ENCODE measurements around the gene ZFYVE21.
A peak's percentile ranks its signal among the peaks of the same experiment; 100 is the strongest.
"Not testable (repeated sequence)": the region's sequence is repeated elsewhere in the genome, so short reads cannot be mapped to it uniquely, and the experiment has no call there.

ZFYVE21 gene

GRCh38 chr14:103715052-103716000, at the start of gene ZFYVE21, which contains the start of gene XRCC3:
Gene ZFYVE21, plus strand, starts transcription at chr14:103715810. Its CDS starts 32 bp downstream, at chr14:103715842.
Gene XRCC3, minus strand, starts transcription at chr14:103715451. Its CDS starts 4,364 bp downstream, at chr14:103711087.
- peak; percentile 98 to 100 (median 99) for DNase-seq (ENCODE audit: low read depth in 3 of 3)

- no peak for DNase-seq (ENCODE audit: low read depth in 3 of 3)
Observed at GRCh38 chr14:103667671-103668070, 47.9 kb upstream of the ZFYVE21 start.

- DNase-seq (ENCODE audit: low read depth in 3 of 3) = no peak
Observed at GRCh38 chr14:103668117-103668516, 47.5 kb upstream of the ZFYVE21 start.

- DNase-seq (ENCODE audit: low read depth in 3 of 3) = no peak
Observed at GRCh38 chr14:103669370-103669769, 46.2 kb upstream of the ZFYVE21 start.

GRCh38 chr14:103671911-103672310, 43.7 kb upstream of the ZFYVE21 start:
- DNase-seq (ENCODE audit: low read depth in 3 of 3) = no peak

GRCh38 chr14:103675957-103676356, 39.7 kb upstream of the ZFYVE21 start:
- no peak for DNase-seq (ENCODE audit: low read depth in 3 of 3)

GRCh38 chr14:103676881-103677675, 38.5 kb upstream of the ZFYVE21 start:
- DNase-seq (ENCODE audit: low read depth in 3 of 3) = no peak

GRCh38 chr14:103679351-103679750, 36.3 kb upstream of the ZFYVE21 start:
- DNase-seq (ENCODE audit: low read depth in 3 of 3) = no peak

GRCh38 chr14:103680491-103681231, 34.9 kb upstream of the ZFYVE21 start:
- no peak for DNase-seq (ENCODE audit: low read depth in 3 of 3)

GRCh38 chr14:103683139-103683538, 32.5 kb upstream of the ZFYVE21 start:
- DNase-seq (ENCODE audit: low read depth in 3 of 3) = no peak

- no peak for DNase-seq (ENCODE audit: low read depth in 3 of 3)
Observed at GRCh38 chr14:103684471-103684870, 31.1 kb upstream of the ZFYVE21 start.

- no peak for DNase-seq (ENCODE audit: low read depth in 3 of 3)
Observed at GRCh38 chr14:103684871-103685270, 30.7 kb upstream of the ZFYVE21 start.

GRCh38 chr14:103685276-103686211, 30.1 kb upstream of the ZFYVE21 start:
- no peak for DNase-seq (ENCODE audit: low read depth in 3 of 3)

- no peak for DNase-seq (ENCODE audit: low read depth in 3 of 3)
Observed at GRCh38 chr14:103686831-103687485, 28.7 kb upstream of the ZFYVE21 start.

GRCh38 chr14:103687712-103688111, 27.9 kb upstream of the ZFYVE21 start:
- no peak for DNase-seq (ENCODE audit: low read depth in 3 of 3)

- DNase-seq (ENCODE audit: low read depth in 3 of 3) = no peak
Observed at GRCh38 chr14:103688441-103688840, 27.2 kb upstream of the ZFYVE21 start.

- DNase-seq (ENCODE audit: low read depth in 3 of 3) = no peak
Observed at GRCh38 chr14:103688906-103689902, 26.4 kb upstream of the ZFYVE21 start.

- no peak for DNase-seq (ENCODE audit: low read depth in 3 of 3)
Observed at GRCh38 chr14:103690332-103690731, 25.3 kb upstream of the ZFYVE21 start.

- DNase-seq (ENCODE audit: low read depth in 3 of 3) = not testable (repeated sequence)
Observed at GRCh38 chr14:103691655-103692054, 24.0 kb upstream of the ZFYVE21 start.

All from stimulated activated CD4-positive, alpha-beta T cell treated with anti-CD3 and anti-CD28 coated beads, TNF-alpha, amount 100 ng/mL, for 4 hours (primary cell).